Neural cell (in vitro differentiated cells): Measurements from ENCODE around the gene AFF3. TPM values are rescaled to one million over a fixed set of nuclear protein-coding genes. Genes with fewer than 3 reads are reported as not detected.

Experiments used
- H2AFZ ChIP-seq: fragments of 200-600, 300-800 bp; sonication (generic), shearing (Covaris generic); 2 replicates; pipeline ENCODE4 v1.6.0; 2014; ENCODE audit warnings: low read depth, mild to moderate bottlenecking, antibody characterized with exemption, low read length, moderate library complexity
- H3F3A ChIP-seq: fragments of 200-600 bp; shearing (Covaris generic); 2 replicates; pipeline ENCODE4 v1.6.1; 2016; ENCODE audit warnings: mild to moderate bottlenecking, moderate library complexity, mixed read lengths, antibody characterized with exemption, low read length; ENCODE audit not compliant: insufficient read depth, poor library complexity, severe bottlenecking
- H3K27ac ChIP-seq: fragments of 200-600, 300-800 bp; sonication (generic), shearing (Covaris generic); 2 replicates; pipeline ENCODE4 v1.5.1; 2014; ENCODE audit warnings: mild to moderate bottlenecking, low read length, moderate library complexity
- H3K27me3 ChIP-seq: fragments of 300-800, 200-600 bp; sonication (generic), shearing (Covaris generic); 2 replicates; pipeline ENCODE4 v1.6.0; 2014; ENCODE audit warnings: mild to moderate bottlenecking, low read depth, low read length, moderate library complexity; ENCODE audit not compliant: insufficient read depth
- H3K36me3 ChIP-seq: fragments of 300-800, 200-600 bp; sonication (generic), shearing (Covaris generic); 2 replicates; pipeline ENCODE4 v1.5.1; 2014; ENCODE audit warnings: mild to moderate bottlenecking, antibody characterized with exemption, low read length, moderate library complexity; ENCODE audit not compliant: insufficient read depth
- H3K4me2 ChIP-seq: fragments of 300-800, 200-600 bp; sonication (generic), shearing (Covaris generic); 2 replicates; pipeline ENCODE4 v1.6.0; 2014; ENCODE audit warnings: mild to moderate bottlenecking, low read length
- H3K4me3 ChIP-seq: fragments of 300-800, 200-600 bp; sonication (generic), shearing (Covaris generic); 2 replicates; pipeline ENCODE4 v1.5.1; 2014; ENCODE audit warnings: mild to moderate bottlenecking, low read length, moderate library complexity
- H3K79me2 ChIP-seq: fragments of 200-600 bp; shearing (Covaris generic); replicated peaks from 2 replicates; pipeline ENCODE4 v1.6.0; 2014; ENCODE audit warnings: mild to moderate bottlenecking, low read length, moderate library complexity; ENCODE audit not compliant: insufficient read depth
- H3K9ac ChIP-seq: fragments of 300-800, 200-600 bp; sonication (generic), shearing (Covaris generic); 2 replicates; pipeline ENCODE4 v1.6.1; 2016; ENCODE audit warnings: mild to moderate bottlenecking, low read length, mixed read lengths
- H3K9me2 ChIP-seq: fragments of 200-600 bp; shearing (Covaris generic); 2 replicates; pipeline ENCODE4 v1.6.1; 2016; ENCODE audit warnings: mild to moderate bottlenecking, low read length, mixed read lengths; ENCODE audit not compliant: insufficient read depth
- H3K9me3 ChIP-seq: fragments of 200-600, 300-800 bp; sonication (generic), shearing (Covaris generic); 2 replicates; pipeline ENCODE4 v1.6.1; 2016; ENCODE audit warnings: mild to moderate bottlenecking, mixed run types, low read length, moderate library complexity, mixed read lengths
- H4K20me1 ChIP-seq: fragments of 200-600 bp; shearing (Covaris generic); 2 replicates; pipeline ENCODE4 v1.6.1; 2016; ENCODE audit warnings: mild to moderate bottlenecking, mixed run types; ENCODE audit not compliant: insufficient read depth
- EP300 ChIP-seq: fragments of 450-650 bp; conservative IDR thresholded peaks from 2 replicates; pipeline ENCODE4 v1.6.1; 2014; ENCODE audit warnings: antibody characterized with exemption, mild to moderate bottlenecking, moderate library complexity; ENCODE audit not compliant: poor library complexity, severe bottlenecking
- EZH2 ChIP-seq: fragments of 200-600, 300-800 bp; shearing (Covaris generic), sonication (generic); IDR thresholded peaks from 2 replicates; pipeline ENCODE4 v1.6.1; 2014; ENCODE audit warnings: antibody characterized with exemption, low read length, borderline replicate concordance, mild to moderate bottlenecking; ENCODE audit not compliant: insufficient read depth, poor library complexity, severe bottlenecking
- MXI1 ChIP-seq: fragments of 450-650 bp; conservative IDR thresholded peaks from 2 replicates; pipeline ENCODE4 v1.6.1; 2014; ENCODE audit warnings: antibody characterized with exemption, mild to moderate bottlenecking; ENCODE audit not compliant: poor library complexity, severe bottlenecking
- POLR2AphosphoS5 ChIP-seq: IDR thresholded peaks from 2 replicates; pipeline ENCODE4 v1.6.1; 2012
- RAD21 ChIP-seq: fragments of 450-650 bp; conservative IDR thresholded peaks from 2 replicates; pipeline ENCODE4 v1.6.1; 2014; ENCODE audit warnings: antibody characterized with exemption, mild to moderate bottlenecking, moderate library complexity
- SMC3 ChIP-seq: fragments of 450-650 bp; conservative IDR thresholded peaks from 2 replicates; pipeline ENCODE4 v1.6.1; 2014; ENCODE audit warnings: antibody characterized with exemption, mild to moderate bottlenecking, moderate library complexity; ENCODE audit not compliant: poor library complexity
- TAF1 ChIP-seq: IDR thresholded peaks from 2 replicates; pipeline ENCODE4 v1.6.1; 2012; ENCODE audit warnings: low read depth
- polyA plus RNA-seq: library from polyadenylated mRNA; depleted of rRNA; stranded (reverse); fragments of >200 nt; gene quantifications from 2 replicates; pipeline ENCODE4 v1.2.3, GENCODE V29; 2014
- TF ChIP-seq, protein P1 (sequence below): fragments of 450-650 bp; IDR thresholded peaks from 2 replicates; pipeline ENCODE4 v1.5.1; 2014; ENCODE audit warnings: antibody characterized with exemption, mild to moderate bottlenecking, moderate library complexity; ENCODE audit not compliant: poor library complexity, severe bottlenecking
- TF ChIP-seq, protein P2 (sequence below): IDR thresholded peaks from 2 replicates; pipeline ENCODE4 v1.6.1; 2012; ENCODE audit warnings: borderline replicate concordance

AFF3 gene
- polyA plus RNA-seq, 1 donor from 2014 or later, result 5.1 TPM

DNA sequence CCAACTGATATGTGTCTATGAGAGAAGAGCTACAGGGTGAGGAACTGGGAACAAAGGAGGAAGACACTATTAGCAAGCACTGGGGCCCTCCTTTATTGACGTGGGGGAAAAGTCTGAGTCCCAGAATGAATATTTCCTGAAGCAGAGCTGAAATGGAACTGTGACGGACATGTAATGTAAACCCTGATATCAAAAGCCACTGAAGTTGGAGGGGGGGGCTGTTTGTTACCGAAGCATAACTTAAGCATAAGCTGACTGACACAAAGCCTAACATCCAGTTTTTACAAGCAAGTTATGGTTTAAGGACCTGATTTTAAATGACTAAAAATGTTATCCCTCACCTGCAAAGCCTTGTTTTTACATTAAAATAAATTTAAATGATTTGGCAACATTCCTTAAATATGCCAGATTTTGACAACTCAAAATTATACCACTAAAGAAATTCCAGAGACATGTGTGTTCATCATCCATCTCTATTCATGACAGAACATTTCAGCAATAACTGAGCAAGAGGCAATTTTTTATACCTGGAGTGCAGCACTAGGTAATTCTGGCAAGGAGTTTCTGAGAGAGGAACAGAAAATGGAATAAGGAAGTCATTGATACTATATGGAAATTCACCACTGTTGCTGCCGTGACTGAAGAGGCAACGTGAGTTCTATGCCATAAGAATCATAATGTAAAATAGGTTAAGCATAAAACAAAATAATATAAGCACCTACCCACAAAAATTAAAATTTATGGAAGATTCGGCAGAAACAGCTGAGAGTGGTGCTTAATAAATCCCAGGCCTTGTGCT lies 186.0 kb downstream of the AFF3 start:
- no peaks in the 10 kb centered on the region for H3K36me3 ChIP-seq
- H3K9me3 ChIP-seq, result no peaks in the 10 kb centered on the region
- H3F3A ChIP-seq, result no peaks in the 10 kb centered on the region
- no peak overlapping the region for H3K27ac ChIP-seq
- H3K79me2 ChIP-seq, result no peaks in the 10 kb centered on the region
- no peak overlapping the region for H3K4me3 ChIP-seq
- H3K9ac ChIP-seq, result no peak overlapping the region
- H3K4me2 ChIP-seq, result no peak overlapping the region
- H3K9me2 ChIP-seq, result no peaks in the 10 kb centered on the region
- H2AFZ ChIP-seq, result no peak overlapping the region
- no peaks in the 10 kb centered on the region for H4K20me1 ChIP-seq
- no peaks in the 10 kb centered on the region for H3K27me3 ChIP-seq
- TF ChIP-seq POLR2AphosphoS5, result no peak
- no peak for TF ChIP-seq EZH2
- TF ChIP-seq EP300, result no peak
- TF ChIP-seq RAD21, result no peak

DNA sequence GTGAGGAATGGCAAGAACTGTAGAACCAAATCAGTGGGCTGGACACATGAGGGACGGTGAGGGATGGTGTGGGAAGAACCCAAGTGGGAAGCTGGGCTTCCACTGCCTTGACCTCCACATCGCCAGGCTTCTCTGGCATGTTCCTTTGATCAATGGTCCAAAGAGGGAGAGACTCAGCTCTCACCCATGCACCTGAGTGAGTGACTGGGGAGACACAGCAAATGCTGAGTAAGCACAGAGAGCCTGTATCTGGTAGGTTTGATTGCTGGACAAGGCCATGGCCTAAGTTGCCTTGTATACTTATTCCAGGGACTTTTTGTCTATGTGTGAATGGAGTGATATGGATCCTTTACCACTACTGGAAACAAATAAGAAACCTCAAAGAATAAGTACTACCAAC lies 188.6 kb downstream of the AFF3 start:
- H3K79me2 ChIP-seq, result no peaks in the 10 kb centered on the region
- no peaks in the 10 kb centered on the region for H3K27me3 ChIP-seq
- H3K4me3 ChIP-seq, result no peak overlapping the region
- H3K36me3 ChIP-seq, result no peaks in the 10 kb centered on the region
- no peak overlapping the region for H3K27ac ChIP-seq
- H3K4me2 ChIP-seq, result no peak overlapping the region
- no peak overlapping the region for H2AFZ ChIP-seq
- no peak for TF ChIP-seq TAF1
- no peak for TF ChIP-seq EP300
- no peak for TF ChIP-seq EZH2
- no peak for TF ChIP-seq SMC3
- TF ChIP-seq, protein P1, sequence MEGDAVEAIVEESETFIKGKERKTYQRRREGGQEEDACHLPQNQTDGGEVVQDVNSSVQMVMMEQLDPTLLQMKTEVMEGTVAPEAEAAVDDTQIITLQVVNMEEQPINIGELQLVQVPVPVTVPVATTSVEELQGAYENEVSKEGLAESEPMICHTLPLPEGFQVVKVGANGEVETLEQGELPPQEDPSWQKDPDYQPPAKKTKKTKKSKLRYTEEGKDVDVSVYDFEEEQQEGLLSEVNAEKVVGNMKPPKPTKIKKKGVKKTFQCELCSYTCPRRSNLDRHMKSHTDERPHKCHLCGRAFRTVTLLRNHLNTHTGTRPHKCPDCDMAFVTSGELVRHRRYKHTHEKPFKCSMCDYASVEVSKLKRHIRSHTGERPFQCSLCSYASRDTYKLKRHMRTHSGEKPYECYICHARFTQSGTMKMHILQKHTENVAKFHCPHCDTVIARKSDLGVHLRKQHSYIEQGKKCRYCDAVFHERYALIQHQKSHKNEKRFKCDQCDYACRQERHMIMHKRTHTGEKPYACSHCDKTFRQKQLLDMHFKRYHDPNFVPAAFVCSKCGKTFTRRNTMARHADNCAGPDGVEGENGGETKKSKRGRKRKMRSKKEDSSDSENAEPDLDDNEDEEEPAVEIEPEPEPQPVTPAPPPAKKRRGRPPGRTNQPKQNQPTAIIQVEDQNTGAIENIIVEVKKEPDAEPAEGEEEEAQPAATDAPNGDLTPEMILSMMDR, result no peak
- no peak for TF ChIP-seq RAD21
- no peak for TF ChIP-seq MXI1
- TF ChIP-seq POLR2AphosphoS5, result no peak
- TF ChIP-seq, protein P2, sequence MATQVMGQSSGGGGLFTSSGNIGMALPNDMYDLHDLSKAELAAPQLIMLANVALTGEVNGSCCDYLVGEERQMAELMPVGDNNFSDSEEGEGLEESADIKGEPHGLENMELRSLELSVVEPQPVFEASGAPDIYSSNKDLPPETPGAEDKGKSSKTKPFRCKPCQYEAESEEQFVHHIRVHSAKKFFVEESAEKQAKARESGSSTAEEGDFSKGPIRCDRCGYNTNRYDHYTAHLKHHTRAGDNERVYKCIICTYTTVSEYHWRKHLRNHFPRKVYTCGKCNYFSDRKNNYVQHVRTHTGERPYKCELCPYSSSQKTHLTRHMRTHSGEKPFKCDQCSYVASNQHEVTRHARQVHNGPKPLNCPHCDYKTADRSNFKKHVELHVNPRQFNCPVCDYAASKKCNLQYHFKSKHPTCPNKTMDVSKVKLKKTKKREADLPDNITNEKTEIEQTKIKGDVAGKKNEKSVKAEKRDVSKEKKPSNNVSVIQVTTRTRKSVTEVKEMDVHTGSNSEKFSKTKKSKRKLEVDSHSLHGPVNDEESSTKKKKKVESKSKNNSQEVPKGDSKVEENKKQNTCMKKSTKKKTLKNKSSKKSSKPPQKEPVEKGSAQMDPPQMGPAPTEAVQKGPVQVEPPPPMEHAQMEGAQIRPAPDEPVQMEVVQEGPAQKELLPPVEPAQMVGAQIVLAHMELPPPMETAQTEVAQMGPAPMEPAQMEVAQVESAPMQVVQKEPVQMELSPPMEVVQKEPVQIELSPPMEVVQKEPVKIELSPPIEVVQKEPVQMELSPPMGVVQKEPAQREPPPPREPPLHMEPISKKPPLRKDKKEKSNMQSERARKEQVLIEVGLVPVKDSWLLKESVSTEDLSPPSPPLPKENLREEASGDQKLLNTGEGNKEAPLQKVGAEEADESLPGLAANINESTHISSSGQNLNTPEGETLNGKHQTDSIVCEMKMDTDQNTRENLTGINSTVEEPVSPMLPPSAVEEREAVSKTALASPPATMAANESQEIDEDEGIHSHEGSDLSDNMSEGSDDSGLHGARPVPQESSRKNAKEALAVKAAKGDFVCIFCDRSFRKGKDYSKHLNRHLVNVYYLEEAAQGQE, result no peak
- H3K9me3 ChIP-seq, result no peaks in the 10 kb centered on the region
- H3F3A ChIP-seq, result no peaks in the 10 kb centered on the region
- H4K20me1 ChIP-seq, result no peaks in the 10 kb centered on the region
- no peak overlapping the region for H3K9ac ChIP-seq
- H3K9me2 ChIP-seq, result no peaks in the 10 kb centered on the region
